Cardiac muscle cell (in vitro differentiated cells and primary cell): ENCODE results near the gene DCBLD2. TPM values are rescaled to one million over a fixed set of nuclear protein-coding genes. Genes with fewer than 3 reads are reported as not detected.

Experiments
- DNase-seq, 2 donors: peaks; one replicate each; pipeline versions ENCODE4 v3.0.0 to v3.0.0-alpha.2; 2010 to 2017; ENCODE audit warnings: low read depth in 1 of 2, low spot score in 1 of 2
- H3K27ac ChIP-seq: fragments of 200-600 bp; sonication (generic); 2 replicates; pipeline ENCODE4 v1.5.1; 2016
- H3K27me3 ChIP-seq: fragments of 200-600 bp; sonication (generic); 2 replicates; pipeline ENCODE4 v1.6.0; 2016; ENCODE audit warnings: control low read depth
- H3K36me3 ChIP-seq: fragments of 200-600 bp; sonication (generic); 2 replicates; pipeline ENCODE4 v1.5.1; 2016; ENCODE audit warnings: control low read depth
- H3K4me1 ChIP-seq: fragments of 200-600 bp; sonication (generic); 2 replicates; pipeline ENCODE4 v1.8.1; 2017; ENCODE audit warnings: low read depth, mild to moderate bottlenecking, mixed run types
- H3K4me3 ChIP-seq: fragments of 200-600 bp; sonication (generic); 2 replicates; pipeline ENCODE4 v1.5.1; 2016; ENCODE audit warnings: mild to moderate bottlenecking
- H3K9me3 ChIP-seq: fragments of 200-600 bp; sonication (generic); 2 replicates; pipeline ENCODE4 v1.5.1; 2017; ENCODE audit warnings: low read depth, mild to moderate bottlenecking, control low read depth
- CTCF ChIP-seq: IDR thresholded peaks from 2 replicates; pipeline ENCODE4 v1.5.1; 2012; ENCODE audit warnings: low read depth, mild to moderate bottlenecking, low read length
- polyA plus RNA-seq: library from polyadenylated mRNA; unstranded; fragments of >200 nt; fragmentation: Nextera tagmentation; extraction: Ambion mirVana; gene quantifications from 2 replicates; pipeline ENCODE4 v1.2.1, GENCODE V29; 2016
- total RNA-seq: library from RNA; depleted of rRNA; stranded (reverse); fragments of >200 nt; gene quantifications from 2 replicates; pipeline ENCODE4 v1.2.3, GENCODE V29; 2016

DCBLD2 gene
- total and polyA plus RNA-seq, 2 experiments from 2014 or later: 47.6 to 53.9 TPM

GRCh38 chr3:98770261-98771039, 131.0 kb downstream of the DCBLD2 start:
- H3K4me3 ChIP-seq: no peak overlapping the region
- H3K36me3 ChIP-seq: no peaks in the 10 kb centered on the region
- peaks cover 57% of the 10 kb centered on the region for H3K4me1 ChIP-seq
- no peaks in the 10 kb centered on the region for H3K9me3 ChIP-seq
- no peak for DNase-seq
- TF ChIP-seq CTCF: no peak
- no peak overlapping the region for H3K27ac ChIP-seq
- no peaks in the 10 kb centered on the region for H3K27me3 ChIP-seq

DNA sequence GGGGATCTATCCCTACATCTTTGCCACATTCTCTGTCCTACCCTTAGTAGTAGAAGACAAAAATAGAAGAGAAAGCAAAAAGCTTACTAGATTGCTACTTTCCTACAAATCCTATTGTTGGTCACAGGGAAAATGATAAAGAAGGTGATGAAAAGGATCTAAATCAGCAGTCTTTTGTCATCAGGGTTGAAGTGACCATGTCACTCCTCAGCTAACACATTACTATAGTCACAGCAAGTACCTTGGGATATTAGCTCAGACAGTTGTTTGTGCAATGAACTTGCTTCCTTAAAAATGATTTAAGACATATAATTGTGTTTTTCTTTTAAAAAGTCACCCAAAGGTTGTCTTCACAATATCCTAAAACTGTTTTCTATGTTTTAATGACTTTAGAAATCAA, 132.0 kb downstream of the DCBLD2 start:
- TF ChIP-seq CTCF: no peak
- DNase-seq: no peak

GRCh38 chr3:98768961-98769360, 132.5 kb downstream of the DCBLD2 start:
- H3K4me1 ChIP-seq: peaks cover 71% of the 10 kb centered on the region
- no peak for TF ChIP-seq CTCF
- no peak for DNase-seq
- no peaks in the 10 kb centered on the region for H3K9me3 ChIP-seq
- no peaks in the 10 kb centered on the region for H3K27me3 ChIP-seq
- no peak overlapping the region for H3K4me3 ChIP-seq
- H3K36me3 ChIP-seq: no peaks in the 10 kb centered on the region
- no peak overlapping the region for H3K27ac ChIP-seq

More for the DNA sequence above, 132.0 kb downstream of the DCBLD2 start:
- H3K4me1 ChIP-seq: peaks cover 66% of the 10 kb centered on the region
- H3K27ac ChIP-seq: no peak overlapping the region
- no peaks in the 10 kb centered on the region for H3K36me3 ChIP-seq
- no peaks in the 10 kb centered on the region for H3K9me3 ChIP-seq
- H3K4me3 ChIP-seq: no peak overlapping the region
- no peaks in the 10 kb centered on the region for H3K27me3 ChIP-seq

- no peaks in the 10 kb centered on the region for H3K27me3 ChIP-seq
- no peak overlapping the region for H3K4me3 ChIP-seq
- no peaks in the 10 kb centered on the region for H3K36me3 ChIP-seq
Observed at GRCh38 chr3:98766924-98767323, 134.6 kb downstream of the DCBLD2 start.

GRCh38 chr3:98765721-98766120, 135.8 kb downstream of the DCBLD2 start:
- Histone ChIP-seq H3K9me3 (no peaks in the 10 kb centered on the region), H3K36me3 (no peaks in the 10 kb centered on the region), H3K4me3 (no peak overlapping the region), H3K4me1 (peaks cover 90% of the 10 kb centered on the region), H3K27ac (peak overlapping the region; percentile 38), H3K27me3 (no peaks in the 10 kb centered on the region)
- no peak for DNase-seq
- TF ChIP-seq CTCF: no peak

More at GRCh38 chr3:98766924-98767323, 134.6 kb downstream of the DCBLD2 start:
- TF ChIP-seq CTCF: no peak
- DNase-seq: no peak
- no peaks in the 10 kb centered on the region for H3K9me3 ChIP-seq
- H3K27ac ChIP-seq: peak overlapping the region; percentile 3
- peaks cover 86% of the 10 kb centered on the region for H3K4me1 ChIP-seq
